NCI-H526 (cell line): ENCODE measurements around the gene CFL1.
A peak's percentile ranks its signal among the peaks of the same experiment; 100 is the strongest.
"Not testable (repeated sequence)": the region's sequence is repeated elsewhere in the genome, so short reads cannot be mapped to it uniquely, and the experiment has no call there.

Experiments
- DNase-seq, 2 experiments: peaks; one replicate each; lab custom pipeline; 2025; lab: John Stamatoyannopoulos, UW

CFL1 gene

GRCh38 chr11:65857853-65858680, at the start of gene CFL1:
CFL1 (minus strand) TSS chr11:65858180; CDS start chr11:65858099, 81 bp downstream.
- peak; percentile 95 to 99 for DNase-seq

GRCh38 chr11:65906602-65907001, 48.6 kb upstream of the CFL1 start:
- DNase-seq = no peak

GRCh38 chr11:65903715-65904114, 45.7 kb upstream of the CFL1 start:
- no peak for DNase-seq

GRCh38 chr11:65903068-65903481, 45.1 kb upstream of the CFL1 start:
- DNase-seq = no peak

- DNase-seq = no peak
Measured at GRCh38 chr11:65900899-65901180, 42.9 kb upstream of the CFL1 start.

GRCh38 chr11:65900125-65900898, 42.3 kb upstream of the CFL1 start, which contains the start of gene FOSL1:
FOSL1 (minus strand) TSS chr11:65900388; CDS start chr11:65900339, 49 bp downstream.
- DNase-seq = peak; percentile 64 to 93

- no peak for DNase-seq
Measured at GRCh38 chr11:65899356-65900124, 41.6 kb upstream of the CFL1 start.

- no peak for DNase-seq
Measured at GRCh38 chr11:65898656-65899355, 40.8 kb upstream of the CFL1 start.

- DNase-seq = no peak
Measured at GRCh38 chr11:65897020-65897471, 39.1 kb upstream of the CFL1 start.

- no peak for DNase-seq
Measured at GRCh38 chr11:65896034-65896999, 38.3 kb upstream of the CFL1 start.

GRCh38 chr11:65895482-65895981, 37.6 kb upstream of the CFL1 start:
- no peak for DNase-seq

GRCh38 chr11:65894034-65894591, 36.1 kb upstream of the CFL1 start:
- DNase-seq = no peak

GRCh38 chr11:65892661-65893317, 34.8 kb upstream of the CFL1 start:
- no peak for DNase-seq

GRCh38 chr11:65892137-65892540, 34.2 kb upstream of the CFL1 start:
- not testable (repeated sequence) for DNase-seq

- peak in 1 of 2 experiments; percentile 70 for DNase-seq
Measured at GRCh38 chr11:65891219-65892136, 33.5 kb upstream of the CFL1 start.

GRCh38 chr11:65890324-65891218, 32.6 kb upstream of the CFL1 start, which contains the start of gene CCDC85B:
CCDC85B (plus strand) TSS chr11:65890673; CDS start chr11:65890784, 111 bp downstream.
- peak; percentile 86 to 98 for DNase-seq
